ENCODE measurements around the gene FXN. TPM values are rescaled to one million over a fixed set of nuclear protein-coding genes. Genes with fewer than 3 reads are reported as not detected.

The FXN gene
- polyA plus RNA-seq, 3 donors, result 9.1 to 27.3 (median 15.9) TPM

DNA sequence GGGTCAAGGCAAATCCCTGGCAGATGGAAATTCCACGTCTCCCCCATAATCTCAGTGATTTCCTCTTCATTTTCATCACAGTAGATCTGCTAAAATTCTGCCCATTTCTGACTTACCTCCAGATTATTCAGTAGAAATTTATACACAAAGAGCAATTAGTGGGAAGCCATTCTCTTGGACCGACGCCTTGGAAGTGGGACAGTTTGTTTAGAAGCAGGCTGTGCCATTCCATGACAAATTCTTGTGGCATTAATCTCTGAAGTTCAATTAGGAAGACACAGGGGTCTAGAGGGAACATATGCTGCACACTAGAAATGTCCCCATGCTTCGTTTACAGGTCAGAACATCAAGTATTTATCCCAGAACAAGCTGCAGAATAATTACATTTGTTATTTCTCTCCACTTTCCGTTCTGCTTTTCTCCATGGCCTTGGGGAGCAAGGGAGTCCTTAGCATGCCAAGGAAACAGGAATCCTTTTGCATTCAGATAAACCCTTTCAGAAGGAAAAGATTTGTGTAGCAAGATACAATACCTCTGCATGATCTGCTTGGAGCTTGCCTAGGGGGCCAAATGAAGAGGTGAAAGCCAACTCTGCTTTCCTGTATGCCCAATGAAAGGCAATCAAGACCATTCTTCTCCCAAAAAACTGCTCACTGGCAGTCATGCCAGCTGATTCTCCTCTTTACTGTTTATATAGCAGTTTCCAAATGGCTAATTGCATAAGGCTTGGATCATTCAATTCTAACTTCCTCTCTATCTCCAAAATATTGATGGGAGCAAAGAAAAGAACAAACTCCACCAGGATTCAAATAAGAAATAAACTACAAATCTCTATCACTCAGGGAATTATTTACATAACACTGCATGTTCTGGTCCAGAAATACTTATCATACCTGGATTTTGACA, 19.1 kb upstream of the FXN start:
- no peak overlapping the region for H3K4me2 ChIP-seq (replicated peaks; ENCODE audit: extremely low read depth, low read length, poor library complexity, severe bottlenecking)
- Mint-ChIP-seq H3K36me3 (no peaks in the 10 kb centered on the region), H3K4me3 (no peak overlapping the region), H3K9me3 (peaks cover 0 to 6% (median 2%) of the 10 kb centered on the region in 7 donors), H3K4me1 (peaks cover 25% of the 10 kb centered on the region), H3K27me3 (ENCODE audit: low read depth in 3 of 3) (peaks cover 6 to 10% (median 9%) of the 10 kb centered on the region in 3 donors), H3K27ac (no peak overlapping the region)
- no peaks in the 10 kb centered on the region for H3K36me3 ChIP-seq (replicated peaks in 1 of 2; ENCODE audit: control insufficient read depth in 1 of 2, insufficient read depth in 2 of 2, low read length in 2 of 2)
- DNase-seq, result no peak
- H3K27me3 ChIP-seq (ENCODE audit: control insufficient read depth in 2 of 2, insufficient read depth in 2 of 2, low read length in 2 of 2), result no peaks in the 10 kb centered on the region
- H3K27ac ChIP-seq (ENCODE audit: low read depth in 1 of 2, low read length in 2 of 2), result no peak overlapping the region
- no peak overlapping the region for H3K9ac ChIP-seq (ENCODE audit: insufficient read depth, low read length, poor library complexity, severe bottlenecking)
- WGBS (ENCODE audit: insufficient coverage), result 33% methylated on average over 1 of the region's 5 CpGs
- intact Hi-C loops (cut with micrococcal nuclease), result no loop called here
- no peaks in the 10 kb centered on the region for H4K20me1 ChIP-seq (ENCODE audit: insufficient read depth, low read length)
- peaks cover 11 to 15% of the 10 kb centered on the region in 2 donors for H3K4me1 ChIP-seq (ENCODE audit: control insufficient read depth in 1 of 2, insufficient read depth in 2 of 2, low read length in 2 of 2)
- H3K79me2 ChIP-seq (ENCODE audit: insufficient read depth, low read length), result no peaks in the 10 kb centered on the region
- no peak overlapping the region for H2AFZ ChIP-seq (ENCODE audit: insufficient read depth, low read depth, low read length, poor library complexity, severe bottlenecking)
- no peak overlapping the region for H3K4me3 ChIP-seq (replicated peaks in 1 of 3; ENCODE audit: low read depth in 2 of 3, low read length in 3 of 3)
- no peak for TF ChIP-seq CTCF (IDR thresholded peaks at IDR 0.05)
- no peaks in the 10 kb centered on the region for H3K9me3 ChIP-seq (replicated peaks in 1 of 2; ENCODE audit: control insufficient read depth in 1 of 2, insufficient read depth in 1 of 2, low read length in 2 of 2)

- H3K79me2 ChIP-seq (ENCODE audit: insufficient read depth, low read length), result no peaks in the 10 kb centered on the region
- DNase-seq, result no peak
- no peaks in the 10 kb centered on the region for H3K9me3 ChIP-seq (replicated peaks in 1 of 2; ENCODE audit: control insufficient read depth in 1 of 2, insufficient read depth in 1 of 2, low read length in 2 of 2)
- H3K4me2 ChIP-seq (replicated peaks; ENCODE audit: extremely low read depth, low read length, poor library complexity, severe bottlenecking), result no peak overlapping the region
- intact Hi-C loops (cut with micrococcal nuclease), result no loop called here
- H3K4me1 ChIP-seq (ENCODE audit: control insufficient read depth in 1 of 2, insufficient read depth in 2 of 2, low read length in 2 of 2), result no peaks in the 10 kb centered on the region
- no peak overlapping the region for H3K4me3 ChIP-seq (replicated peaks in 1 of 3; ENCODE audit: low read depth in 2 of 3, low read length in 3 of 3)
- H2AFZ ChIP-seq (ENCODE audit: insufficient read depth, low read depth, low read length, poor library complexity, severe bottlenecking), result no peak overlapping the region
- no peak for TF ChIP-seq CTCF (IDR thresholded peaks at IDR 0.05)
- WGBS (ENCODE audit: insufficient coverage), result no CpG with 5 or more reads among the region's 5 CpGs
- no peaks in the 10 kb centered on the region for H4K20me1 ChIP-seq (ENCODE audit: insufficient read depth, low read length)
- H3K27me3 ChIP-seq (ENCODE audit: control insufficient read depth in 2 of 2, insufficient read depth in 2 of 2, low read length in 2 of 2), result no peaks in the 10 kb centered on the region
- Mint-ChIP-seq H3K27ac (no peak overlapping the region), H3K4me3 (no peak overlapping the region), H3K36me3 (no peaks in the 10 kb centered on the region), H3K4me1 (peaks cover 9% of the 10 kb centered on the region), H3K9me3 (peaks cover 0 to 5% (median 1%) of the 10 kb centered on the region in 7 donors), H3K27me3 (ENCODE audit: low read depth in 3 of 3) (peaks cover 5 to 9% (median 8%) of the 10 kb centered on the region in 3 donors)
- H3K27ac ChIP-seq (ENCODE audit: low read depth in 1 of 2, low read length in 2 of 2), result no peak overlapping the region
- no peak overlapping the region for H3K9ac ChIP-seq (ENCODE audit: insufficient read depth, low read length, poor library complexity, severe bottlenecking)
- H3K36me3 ChIP-seq (replicated peaks in 1 of 2; ENCODE audit: control insufficient read depth in 1 of 2, insufficient read depth in 2 of 2, low read length in 2 of 2), result no peaks in the 10 kb centered on the region
Observed at GRCh38 chr9:69018737-69019136, 16.8 kb upstream of the FXN start.
